Stimulated activated CD4-positive, alpha-beta T cell treated with anti-CD3 and anti-CD28 coated beads, Interleukin-12 subunit alpha, Interleukin-12 subunit beta, amount 100 ng/mL, for 4 hours (primary cell): ENCODE measurements around the gene UTP11.

Experiments used
- DNase-seq: peaks from one replicate; pipeline ENCODE4 v3.0.0-alpha.2; 2020

UTP11 gene

DNA sequence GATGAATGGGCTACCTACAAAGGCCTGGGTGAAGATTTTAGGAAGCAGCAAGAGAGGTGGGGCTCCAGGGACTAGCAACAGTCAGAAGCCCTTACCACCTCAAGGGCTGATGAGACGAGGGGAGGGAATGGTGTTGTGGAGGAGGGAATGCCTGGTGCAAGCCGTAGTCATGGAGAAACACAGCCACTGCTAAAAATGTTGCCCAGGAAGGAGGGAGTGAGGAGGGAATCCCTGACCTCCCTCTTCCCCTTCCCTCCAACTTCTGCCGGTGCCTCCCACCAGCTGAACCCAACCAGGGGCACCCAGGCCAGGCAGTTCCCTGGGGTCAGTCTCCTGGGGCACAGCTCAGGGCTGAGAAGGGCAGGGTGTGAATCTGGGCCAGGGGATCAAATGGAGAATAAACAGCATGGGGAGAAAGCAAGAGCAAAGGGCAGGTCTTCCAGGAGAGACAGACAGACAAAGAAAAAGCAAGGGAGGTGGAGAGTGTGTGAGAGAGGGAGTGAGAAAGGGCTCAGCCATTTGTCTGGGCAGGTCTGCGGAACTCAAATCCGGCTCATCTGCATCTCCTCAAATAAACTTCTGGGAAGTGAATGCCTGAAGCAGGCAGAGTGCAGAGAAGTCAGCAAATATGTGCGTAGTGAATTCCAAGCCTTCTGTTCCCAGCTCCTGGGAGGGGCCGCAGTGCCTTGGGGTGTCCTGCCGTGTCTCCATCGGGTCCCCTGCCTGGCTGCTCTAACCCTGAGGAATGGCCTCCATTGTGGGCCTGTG, 61.2 kb downstream of the UTP11 start:
- no peak for DNase-seq

DNA sequence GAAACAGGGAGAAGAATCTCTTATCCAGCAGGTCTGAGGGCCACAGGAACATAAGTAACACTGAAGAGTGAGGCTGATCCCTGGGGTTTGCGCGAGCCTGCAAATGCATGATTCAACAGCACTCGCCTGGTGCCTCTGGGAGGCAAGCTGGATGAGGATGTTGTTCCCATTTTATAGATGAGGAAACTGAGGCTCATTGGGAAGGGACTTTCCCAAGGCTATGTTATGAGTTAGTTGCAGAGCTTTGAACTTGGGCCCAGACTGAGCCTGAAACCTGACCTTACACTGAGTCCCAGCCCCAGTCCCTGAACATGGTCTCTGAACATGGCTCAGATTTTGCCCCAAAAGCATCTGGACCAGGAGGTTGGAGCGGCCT, 61.8 kb downstream of the UTP11 start:
- no peak for DNase-seq
